Stimulated activated CD8-positive, alpha-beta memory T cell treated with anti-CD3 and anti-CD28 coated beads, Interleukin-15, amount 100 ng/mL, for 24 hours (primary cell): ENCODE results near the gene CLN3.
"Not testable (repeated sequence)": the region's sequence is repeated elsewhere in the genome, so short reads cannot be mapped to it uniquely, and the experiment has no call there.

Experiments used
- DNase-seq: peaks from one replicate; pipeline ENCODE4 v3.0.0-alpha.2; 2020; ENCODE audit warnings: low read depth

CLN3 gene

DNA sequence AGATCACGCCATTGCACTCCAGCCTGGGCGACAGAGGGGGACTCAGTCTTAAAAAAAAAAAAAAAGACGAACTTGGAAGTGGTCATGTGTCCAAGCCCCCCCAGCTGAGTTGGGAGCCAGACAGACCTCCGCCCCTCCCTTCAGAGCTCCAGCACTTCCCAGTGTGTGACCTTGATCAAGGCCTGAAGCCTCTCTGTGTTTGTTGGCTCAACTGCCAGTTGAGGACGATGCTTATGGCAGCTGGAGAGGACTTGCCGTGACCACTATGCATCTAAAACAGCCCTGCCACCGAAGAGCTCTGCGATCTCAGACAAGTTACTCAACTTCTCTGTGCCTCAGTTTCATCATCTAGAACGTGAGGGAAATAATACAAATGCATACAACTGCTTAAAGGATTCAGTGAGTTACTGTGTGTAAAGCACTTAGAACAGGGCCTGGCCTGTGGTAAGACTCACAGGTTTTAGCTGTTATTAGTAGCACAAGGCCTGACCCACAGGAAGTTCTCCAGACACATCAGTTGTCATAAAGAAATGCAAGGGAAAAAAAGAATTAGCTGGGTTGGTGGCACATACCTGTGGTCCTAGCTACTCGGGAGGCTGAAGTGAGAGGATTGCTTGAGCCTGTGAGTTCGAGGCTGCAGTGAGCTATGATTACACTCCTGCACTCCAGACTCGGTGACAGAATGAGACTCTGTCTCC is 21.8 kb upstream of the CLN3 start:
- no peak for DNase-seq

DNA sequence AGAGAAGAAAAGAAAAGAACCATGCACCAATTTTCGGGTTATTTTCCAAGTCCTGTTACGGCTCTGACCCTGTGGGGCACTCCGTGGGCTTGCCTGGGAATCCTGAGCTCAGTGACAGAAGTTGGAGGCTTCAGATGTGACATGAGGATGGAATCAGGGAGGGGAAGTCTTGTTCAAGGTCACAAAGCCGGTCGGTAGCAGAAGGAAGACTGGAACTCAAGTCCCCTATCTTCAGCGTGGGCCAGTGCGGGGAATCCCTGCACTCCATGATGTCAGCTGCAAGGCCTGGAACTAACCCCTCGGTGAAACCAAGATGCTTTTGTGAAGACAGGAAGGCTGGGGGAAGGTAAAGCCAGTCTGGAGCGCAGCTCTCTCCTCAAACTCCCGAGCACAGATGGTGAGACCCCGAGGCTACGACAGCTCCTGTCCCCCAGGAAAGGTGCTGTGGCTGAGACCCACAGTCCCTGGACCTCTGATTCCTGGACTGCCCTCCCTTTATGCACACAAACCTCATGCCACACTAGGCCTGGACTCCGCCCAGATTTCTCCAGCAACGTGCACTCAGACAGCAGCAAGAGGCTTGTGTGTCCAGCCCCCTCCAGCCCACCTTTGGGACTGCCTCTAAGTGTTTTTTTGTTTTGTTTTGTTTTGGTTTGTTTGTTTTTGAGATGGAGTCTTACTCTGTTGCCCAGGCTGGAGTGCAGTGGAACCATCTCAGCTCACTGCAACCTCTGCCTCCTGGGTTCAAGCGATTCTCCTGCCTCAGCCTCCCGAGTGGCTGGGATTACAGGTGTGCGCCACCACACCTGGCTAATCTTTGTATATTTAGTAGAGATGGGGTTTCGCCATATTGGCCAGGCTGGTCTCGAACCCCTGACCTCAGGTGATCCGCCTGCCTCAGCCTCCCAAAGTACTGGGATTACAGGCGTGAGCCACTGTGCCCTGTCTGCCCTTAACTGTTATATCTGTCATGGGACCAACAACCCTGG is 20.2 kb upstream of the CLN3 start:
- DNase-seq = no peak

DNA sequence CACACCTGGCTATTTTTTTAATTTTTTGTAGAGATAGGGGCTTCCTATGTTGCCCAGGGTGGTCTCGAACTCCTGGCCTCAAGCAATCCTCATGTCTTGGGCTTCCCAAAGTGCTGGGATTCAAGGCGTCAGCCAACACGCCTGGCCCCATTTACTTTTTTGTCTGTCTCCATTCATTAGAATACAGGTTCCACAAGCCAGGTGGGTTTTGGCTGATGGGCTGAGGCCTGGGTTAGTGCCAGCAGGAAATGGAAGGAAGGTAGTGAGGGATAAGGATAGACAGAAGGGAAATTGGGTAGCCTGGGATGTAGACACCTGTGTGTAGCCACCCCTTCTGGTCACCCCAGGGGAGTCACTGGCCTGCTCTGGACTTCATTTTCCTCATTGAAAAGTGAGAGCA is 19.2 kb upstream of the CLN3 start:
- no peak for DNase-seq

DNA sequence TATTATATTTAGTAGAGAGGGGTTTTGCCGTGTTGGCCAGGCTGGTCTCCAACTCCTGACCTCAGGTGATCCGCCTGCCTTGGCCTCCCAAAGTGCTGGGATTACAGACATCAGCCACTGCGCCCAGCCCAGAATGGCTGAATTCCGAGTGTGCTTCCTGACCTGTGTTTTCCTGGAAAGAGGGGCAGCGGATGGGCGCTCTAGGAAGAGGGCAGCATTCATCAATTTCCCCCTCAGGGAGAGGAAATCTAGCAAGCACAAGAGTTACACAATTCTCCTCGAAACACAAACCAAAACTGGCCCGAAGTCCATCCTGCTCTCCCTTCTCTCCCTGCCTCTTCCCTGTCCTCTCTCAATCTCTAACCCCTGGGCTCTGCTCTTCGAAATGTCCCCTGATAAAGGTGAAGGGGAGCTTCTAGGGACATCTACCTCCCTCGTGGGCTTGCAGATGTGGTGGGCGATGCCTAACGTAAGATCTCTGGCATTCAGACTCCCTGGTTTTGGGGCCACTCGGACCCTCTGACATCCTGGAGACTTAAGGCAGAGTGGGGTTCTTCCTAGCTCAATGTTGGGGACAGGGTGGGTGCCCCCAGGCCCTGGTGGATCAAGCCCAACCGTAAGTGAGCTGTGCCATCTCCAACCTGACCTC is 13.7 kb upstream of the CLN3 start:
- DNase-seq = no peak

DNA sequence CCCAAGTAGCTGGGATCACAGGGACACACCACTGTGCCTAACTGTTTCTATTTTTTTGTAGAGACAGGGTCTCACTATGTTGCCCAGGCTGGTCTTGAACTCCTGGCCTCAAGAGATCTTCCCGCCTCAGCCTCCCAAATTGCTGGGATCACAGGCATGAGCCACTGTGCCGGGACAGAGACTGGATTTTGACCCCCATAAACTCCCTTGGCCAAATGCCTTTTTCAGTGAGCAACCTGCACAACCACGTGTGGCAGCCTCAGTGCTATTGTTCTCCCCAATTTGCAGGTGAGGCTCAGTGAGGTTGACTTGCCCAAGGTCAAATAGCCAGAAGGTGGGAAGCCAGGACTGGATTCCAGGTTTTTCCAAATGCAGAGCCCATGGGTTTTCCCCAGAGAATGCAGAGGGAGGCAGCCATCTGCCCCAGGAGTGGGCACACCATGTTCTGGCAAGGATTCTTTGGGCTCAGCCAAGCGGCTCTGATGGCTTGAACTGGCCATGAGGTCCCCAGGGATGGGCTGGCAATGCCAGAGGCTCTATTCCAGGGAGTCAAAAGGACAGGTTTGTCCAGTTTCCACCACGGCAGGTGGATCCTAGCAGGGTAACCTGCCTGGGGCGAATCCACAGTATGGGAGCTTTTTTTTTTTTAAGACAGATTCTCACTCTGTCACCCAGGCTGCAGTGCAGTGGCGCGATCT is 13.0 kb upstream of the CLN3 start:
- DNase-seq = no peak

DNA sequence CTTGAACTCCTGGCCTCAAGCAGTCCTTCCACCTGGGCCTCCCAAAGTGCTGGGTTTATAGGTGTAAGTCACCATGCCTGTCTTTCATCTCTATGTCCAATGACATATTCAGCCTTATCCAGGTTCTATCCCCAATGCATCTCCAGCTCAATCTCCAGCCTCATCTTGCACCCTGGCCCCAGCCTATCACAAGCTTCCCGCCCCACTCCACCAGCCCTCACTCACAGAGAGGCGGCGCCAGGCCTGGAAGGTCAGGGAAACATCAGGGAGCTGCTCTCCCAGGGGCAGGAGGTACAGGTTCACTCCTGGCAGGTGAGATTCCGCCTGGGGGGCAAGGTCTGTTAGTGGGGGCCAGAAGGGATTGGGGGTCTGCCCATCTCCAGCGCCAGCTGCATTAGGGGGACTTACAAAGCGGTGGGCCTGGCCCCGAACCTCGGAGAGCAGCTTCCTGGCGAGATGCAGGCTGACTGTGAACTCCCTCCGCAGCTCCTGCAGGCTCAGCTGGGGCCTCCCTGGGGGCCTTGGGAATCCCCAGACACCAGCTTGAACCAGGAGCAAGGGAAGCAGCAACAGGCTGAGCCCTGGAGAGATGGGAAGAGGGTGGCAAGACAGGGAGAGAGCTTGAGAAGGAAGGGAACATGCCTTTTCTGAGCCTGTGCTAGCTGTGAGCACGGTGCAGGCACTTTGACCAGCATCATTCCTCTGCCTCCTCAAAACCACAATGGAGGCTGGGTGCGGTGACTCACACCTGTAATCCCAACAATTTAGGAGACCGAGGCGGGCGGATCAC is 11.8 kb upstream of the CLN3 start:
- DNase-seq = no peak

DNA sequence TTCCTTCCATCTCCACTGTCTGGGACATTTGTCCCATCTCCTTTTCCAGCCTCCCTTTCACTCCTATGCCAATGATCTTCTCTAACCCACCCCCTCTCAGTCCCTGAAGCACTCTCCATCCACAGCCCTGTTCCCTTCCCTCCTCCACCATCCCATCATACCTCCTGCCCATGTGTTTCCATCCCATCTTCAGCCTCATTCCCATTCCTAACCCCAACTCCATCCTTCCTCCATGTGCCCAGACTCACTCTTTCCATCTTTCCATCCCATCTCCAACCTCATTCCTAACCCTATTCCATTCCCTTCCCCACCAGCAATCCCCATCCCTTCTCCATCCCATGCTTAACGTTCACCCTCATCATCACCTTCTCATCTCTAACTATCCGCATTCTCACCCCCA is 10.4 kb upstream of the CLN3 start:
- no peak for DNase-seq

DNA sequence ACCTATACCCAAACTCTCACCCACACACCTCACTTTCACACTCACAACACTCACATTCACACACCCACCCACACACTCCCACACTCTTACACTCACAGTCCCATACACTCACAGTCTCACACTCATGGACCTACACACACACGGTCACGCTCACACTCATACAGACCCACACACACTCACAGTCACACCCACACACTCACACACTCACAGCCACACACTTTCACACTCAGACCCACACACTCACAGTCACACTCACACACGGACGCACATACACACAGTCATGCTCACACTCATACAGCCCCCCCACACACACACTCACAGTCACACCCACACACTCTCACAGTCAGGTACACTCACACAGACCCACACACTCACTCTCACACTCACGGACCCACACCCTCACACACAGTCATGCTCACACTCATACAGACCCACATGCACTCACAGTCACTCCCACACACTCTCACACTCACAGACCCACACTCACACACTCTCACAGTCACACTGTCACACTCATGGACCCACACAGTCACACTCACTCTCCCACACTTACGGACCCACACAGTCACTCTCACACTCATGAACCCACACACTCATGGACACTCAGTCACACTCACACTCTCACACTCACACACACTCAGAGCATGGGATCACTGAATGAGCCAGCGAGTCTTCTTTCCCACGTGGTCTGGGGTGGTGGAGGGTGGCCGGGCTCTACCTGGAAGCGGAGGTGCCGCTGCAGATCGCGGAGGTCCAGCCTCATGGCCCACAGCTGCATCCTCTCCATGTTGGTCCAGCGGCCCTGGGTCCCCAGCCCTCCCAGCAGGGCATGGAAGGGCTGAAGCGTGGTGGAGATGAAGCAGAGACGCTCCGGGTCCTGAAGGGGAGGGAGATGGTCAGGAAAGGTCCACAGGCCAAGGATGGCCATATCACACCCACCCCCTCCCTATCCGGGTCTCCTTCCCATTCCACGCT is 9.7 kb upstream of the CLN3 start:
- no peak for DNase-seq

DNA sequence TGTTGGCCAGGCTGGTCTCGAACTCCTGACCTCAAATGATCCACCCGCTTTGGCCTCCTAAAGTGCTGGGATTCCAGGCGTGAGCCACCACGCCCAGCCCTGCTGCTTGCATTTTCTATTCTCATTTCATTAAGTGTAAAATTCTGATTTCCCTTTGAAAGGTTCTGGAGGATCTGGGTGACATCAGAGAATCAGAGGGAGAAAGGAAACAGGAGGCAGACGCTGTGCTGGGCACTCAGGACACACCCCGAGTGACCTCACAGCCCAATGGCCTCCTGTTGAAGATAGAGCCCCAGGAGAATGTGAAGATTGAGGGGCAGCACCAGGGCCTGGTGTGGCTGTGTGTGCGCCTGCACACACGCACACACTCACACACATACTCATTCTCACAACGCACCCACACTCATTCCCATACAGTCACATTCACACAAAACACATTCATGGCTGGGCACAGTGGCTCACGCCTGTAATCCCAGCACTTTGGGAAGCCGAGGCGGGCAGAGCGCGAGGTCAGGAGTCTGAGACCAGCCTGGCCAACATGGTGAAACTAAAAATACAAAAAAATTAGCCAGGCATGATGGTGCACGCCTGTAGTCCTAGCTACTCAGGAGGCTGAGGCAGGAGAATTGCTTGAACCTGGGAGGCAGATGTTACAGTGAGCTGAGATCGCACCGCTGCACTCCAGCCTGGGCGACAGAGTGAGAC is 8.8 kb upstream of the CLN3 start:
- not testable (repeated sequence) for DNase-seq

DNA sequence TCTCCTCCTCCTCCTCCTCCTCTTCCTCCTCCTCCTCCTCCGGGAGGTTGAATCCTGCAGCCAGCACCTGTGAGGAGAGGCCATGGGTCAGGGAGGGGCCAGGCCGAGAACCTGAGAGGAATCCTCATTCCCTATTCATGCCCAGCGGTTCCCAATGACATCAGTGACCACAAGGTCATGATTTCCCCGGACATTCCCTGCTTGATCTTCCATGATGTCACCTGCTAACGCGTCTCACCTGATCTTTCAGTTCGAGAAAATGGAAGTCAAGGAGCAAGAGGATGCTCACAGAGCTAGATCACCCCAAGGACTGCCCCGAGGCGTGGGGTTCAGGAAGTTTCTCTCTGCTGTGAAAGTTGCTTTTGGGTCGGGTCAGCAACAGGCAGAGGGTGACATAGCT is 8.0 kb upstream of the CLN3 start:
- no peak for DNase-seq

DNA sequence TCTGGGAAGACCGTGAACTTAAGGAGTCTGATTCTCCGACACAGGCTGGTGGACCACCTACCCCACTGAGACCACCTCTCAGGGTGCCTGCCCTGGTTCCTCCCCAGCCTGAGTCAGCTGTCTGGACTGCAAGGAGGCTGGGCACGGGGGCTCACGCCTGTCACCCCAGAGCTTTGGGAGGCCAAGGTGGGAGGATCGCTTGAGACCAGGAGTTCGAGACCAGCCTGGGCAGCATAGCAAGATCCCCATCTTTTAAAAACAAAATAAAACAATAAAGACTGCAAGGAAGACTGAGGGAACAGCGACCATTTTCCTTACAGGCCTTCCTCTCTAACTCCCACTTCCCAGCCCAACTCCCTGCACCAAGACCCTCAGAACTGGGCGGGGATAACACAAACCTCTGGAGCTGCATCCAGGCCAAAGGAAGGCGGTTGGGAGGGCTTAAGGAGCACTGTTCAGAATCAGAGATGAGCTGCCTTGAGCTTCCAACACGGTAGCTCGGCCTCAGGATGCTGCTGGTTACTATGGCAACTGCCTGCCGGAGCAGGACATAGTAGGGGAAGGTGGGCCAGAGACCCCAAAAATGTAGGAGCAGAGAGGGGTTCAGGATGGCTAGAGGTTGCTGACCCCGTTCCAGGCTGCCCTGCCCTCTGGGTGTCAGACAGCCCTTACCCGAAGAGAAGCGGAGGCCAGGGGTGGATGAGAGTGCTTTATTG is 7.0 kb upstream of the CLN3 start:
- no peak for DNase-seq

DNA sequence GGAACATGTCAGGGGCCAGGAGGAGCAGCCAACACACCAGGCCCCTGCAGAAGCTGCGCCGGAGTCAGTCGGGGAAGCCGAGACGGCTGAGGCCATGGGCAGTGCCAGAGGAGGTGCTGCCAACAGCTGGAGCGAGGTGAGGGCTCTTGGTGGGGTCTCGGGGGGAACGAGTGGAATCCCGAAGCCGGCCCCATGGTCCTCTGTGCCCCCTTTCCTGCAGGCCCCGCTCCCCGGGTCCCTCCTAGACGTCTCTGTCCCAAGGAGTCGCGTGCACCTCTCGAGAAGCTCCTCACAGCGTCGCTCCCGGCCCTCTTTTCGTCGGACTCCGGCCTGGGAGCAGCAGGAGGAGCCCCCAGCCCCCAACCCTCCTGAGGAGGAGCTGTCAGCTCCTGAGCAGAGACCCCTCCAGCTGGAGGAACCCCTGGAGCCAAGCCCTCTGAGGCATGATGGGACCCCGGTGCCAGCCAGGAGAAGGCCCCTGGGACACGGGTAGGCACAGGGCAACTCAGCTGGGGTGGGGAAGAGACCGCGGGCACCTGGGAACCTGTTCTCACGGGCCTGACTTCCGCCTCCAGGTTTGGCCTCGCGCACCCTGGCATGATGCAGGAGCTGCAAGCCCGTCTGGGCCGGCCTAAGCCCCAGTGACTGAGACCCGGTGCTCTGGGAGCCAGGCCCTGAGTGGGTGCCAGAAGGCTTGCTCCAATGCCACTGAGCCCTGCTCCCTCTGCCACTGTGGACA is 6.2 kb upstream of the CLN3 start:
- DNase-seq = no peak

DNA sequence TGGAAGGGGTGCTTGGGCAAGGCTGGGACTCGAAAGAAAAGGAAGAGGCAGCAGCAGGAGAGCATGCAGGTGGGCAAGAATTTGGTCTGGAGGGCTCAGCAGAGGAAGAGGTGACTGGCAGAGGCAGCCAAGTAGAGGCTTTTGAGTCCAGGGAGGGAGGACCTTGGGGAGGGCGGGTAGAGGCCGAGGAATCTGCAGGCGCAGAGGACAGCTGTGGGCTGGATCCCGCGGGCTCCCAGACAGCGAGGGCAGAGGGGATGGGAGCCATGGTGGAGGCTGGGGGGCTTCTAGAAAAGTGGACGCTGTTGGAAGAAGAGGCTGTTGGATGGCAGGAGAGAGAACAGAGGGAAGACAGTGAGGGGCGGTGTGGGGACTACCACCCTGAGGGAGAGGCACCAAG is 5.5 kb upstream of the CLN3 start:
- no peak for DNase-seq

DNA sequence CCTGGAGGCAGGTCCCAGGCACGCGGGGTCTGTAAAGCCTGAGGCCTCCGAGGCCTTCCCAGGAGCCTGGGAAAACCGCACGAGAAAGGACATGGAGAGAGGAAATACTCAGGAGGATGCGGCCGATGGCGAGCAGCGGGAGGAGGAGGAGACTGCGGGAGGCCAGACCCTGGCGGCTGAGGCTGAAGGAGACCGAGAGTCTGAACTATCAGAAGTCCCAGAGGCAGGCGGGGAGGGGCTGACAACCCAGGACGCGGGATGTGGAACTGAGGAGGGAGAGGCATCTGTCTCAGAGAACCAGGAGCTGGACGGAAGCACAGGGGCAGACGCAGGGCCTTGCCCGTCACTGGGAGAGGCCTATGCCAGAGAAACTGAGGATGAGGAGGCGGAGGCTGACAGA is 5.0 kb upstream of the CLN3 start:
- DNase-seq = no peak

DNA sequence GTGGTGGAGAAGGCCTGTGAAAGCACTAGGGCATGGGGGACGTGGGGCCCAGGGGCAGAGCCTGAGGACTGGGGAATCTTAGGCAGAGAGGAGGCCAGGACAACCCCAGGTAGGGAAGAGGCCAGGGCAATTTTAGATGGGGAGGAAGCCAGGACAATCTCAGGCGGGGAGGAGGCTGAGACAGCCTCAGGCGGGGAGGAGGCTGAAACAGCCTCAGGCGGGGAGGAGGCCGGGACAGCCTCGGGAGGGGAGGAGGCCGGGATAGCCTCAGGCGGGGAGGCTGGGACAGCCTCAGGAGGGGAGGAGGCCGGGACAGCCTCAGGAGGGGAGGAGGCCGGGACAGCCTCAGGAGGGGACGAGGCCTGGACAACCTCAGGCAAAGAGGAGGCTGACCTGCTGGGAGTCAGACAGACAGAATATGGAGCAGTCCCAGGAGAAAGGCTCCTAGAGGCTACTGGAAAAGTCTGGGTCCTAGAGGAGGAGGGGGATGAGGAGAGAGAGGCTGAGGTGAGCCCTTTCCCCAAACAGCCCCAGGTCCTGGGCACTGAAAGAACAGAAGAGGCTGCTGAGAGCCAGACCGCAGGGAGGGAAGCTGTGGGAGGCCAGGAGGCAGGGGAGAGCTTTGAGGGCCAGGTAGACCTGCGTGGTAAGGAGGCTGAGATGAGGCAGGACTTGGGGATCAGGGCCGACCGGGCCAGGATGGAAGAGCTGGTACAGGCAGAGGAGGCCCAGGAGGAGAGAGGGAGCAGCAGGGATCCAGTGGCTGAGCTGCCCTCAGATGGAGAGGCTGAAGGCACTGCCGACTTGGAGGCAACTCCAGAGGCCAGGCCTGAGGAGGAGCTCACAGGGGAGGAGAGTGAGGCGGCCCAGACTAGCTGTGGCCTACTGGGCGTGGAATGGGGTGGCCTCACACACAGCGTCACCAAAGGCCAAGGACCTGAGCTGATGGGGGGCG is 4.2 kb upstream of the CLN3 start:
- DNase-seq = no peak

DNA sequence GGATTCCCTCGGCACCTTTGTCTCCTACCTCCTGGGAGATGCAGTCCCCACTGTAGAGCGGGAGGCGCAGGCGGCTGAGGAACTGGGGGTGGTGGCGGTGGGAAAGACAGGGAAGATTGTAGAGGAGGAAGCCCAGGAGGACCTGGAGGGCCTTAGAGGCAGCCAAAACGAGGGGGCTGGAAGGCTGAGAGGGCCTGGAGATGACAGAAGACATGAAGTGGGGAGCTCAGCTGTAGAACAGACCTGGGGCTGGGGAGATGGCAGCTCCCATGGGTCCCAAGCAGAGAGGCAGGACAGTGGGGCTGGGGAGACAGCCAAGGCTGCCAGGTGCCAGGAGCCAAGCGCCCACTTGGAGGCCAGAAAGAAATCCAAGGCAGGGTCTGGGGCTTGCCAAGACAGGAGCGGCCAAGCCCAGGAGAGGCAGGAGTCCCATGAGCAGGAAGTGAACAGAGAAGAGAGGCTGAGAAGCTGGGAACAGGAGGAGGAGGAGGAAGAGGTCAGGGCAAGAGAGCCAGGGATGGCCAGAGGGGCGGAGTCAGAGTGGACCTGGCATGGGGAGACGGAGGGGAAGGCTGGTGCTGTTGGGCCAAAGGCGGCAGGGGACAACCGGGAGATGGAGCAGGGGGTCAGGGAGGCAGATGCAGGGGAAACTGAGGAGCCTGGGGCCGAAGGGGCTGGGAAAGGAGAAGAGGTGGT is 3.4 kb upstream of the CLN3 start:
- DNase-seq = no peak
